GM21526 (cell line): ENCODE data around the gene DXO.
A peak's percentile ranks its signal among the peaks of the same experiment; 100 is the strongest.

Experiments used
- ATAC-seq: cut with Tn5 transposase; IDR thresholded peaks from one replicate; pipeline ENCODE4 v1.9.1; 2021; ENCODE audit warnings: moderate library complexity; ENCODE audit not compliant: unreplicated experiment, low FRiP score

Gene DXO

GRCh38 chr6:31958741-31959739 lies 12.9 kb downstream of the DXO start, which contains the start of the genes NELFE and SKIC2:
Gene NELFE, minus strand, starts transcription at chr6:31958971. Its CDS starts 525 bp downstream, at chr6:31958446.
Gene SKIC2, plus strand, starts transcription at chr6:31959175. Its CDS starts 18 bp downstream, at chr6:31959193.
- peak; percentile 82 for ATAC-seq

GRCh38 chr6:31958412-31958740 lies 13.6 kb downstream of the DXO start:
- ATAC-seq: peak; percentile 14

- ATAC-seq: no peak
These were observed 15.1 kb downstream of the DXO start for GRCh38 chr6:31956796-31957195.

GRCh38 chr6:31954511-31954910 lies 17.4 kb downstream of the DXO start:
- ATAC-seq: no peak

GRCh38 chr6:31952890-31953289 lies 19.0 kb downstream of the DXO start:
- no peak for ATAC-seq

GRCh38 chr6:31952140-31952805 lies 19.7 kb downstream of the DXO start:
- no peak for ATAC-seq

- ATAC-seq: no peak
These were observed 21.9 kb downstream of the DXO start for GRCh38 chr6:31949926-31950548.

GRCh38 chr6:31948753-31949413 lies 23.1 kb downstream of the DXO start:
- no peak for ATAC-seq

- ATAC-seq: no peak
These were observed 23.6 kb downstream of the DXO start for GRCh38 chr6:31948306-31948705.

- ATAC-seq: no peak
These were observed 24.1 kb downstream of the DXO start for GRCh38 chr6:31947864-31948263.

GRCh38 chr6:31947070-31947675 lies 24.8 kb downstream of the DXO start:
- ATAC-seq: no peak

- no peak for ATAC-seq
These were observed 25.5 kb downstream of the DXO start for GRCh38 chr6:31946370-31946885.

- ATAC-seq: no peak
These were observed 26.2 kb downstream of the DXO start, which contains the start of gene CFB for GRCh38 chr6:31945507-31946369. Gene CFB, plus strand, starts transcription at chr6:31946095. Its CDS starts 127 bp downstream, at chr6:31946222.

GRCh38 chr6:31945154-31945506 lies 26.8 kb downstream of the DXO start:
- no peak for ATAC-seq

- ATAC-seq: no peak
These were observed 28.2 kb downstream of the DXO start for GRCh38 chr6:31943742-31944141.

GRCh38 chr6:31940256-31940664 lies 31.7 kb downstream of the DXO start:
- ATAC-seq: no peak

GRCh38 chr6:31935823-31936222 lies 36.1 kb downstream of the DXO start:
- ATAC-seq: no peak

- no peak for ATAC-seq
These were observed 36.9 kb downstream of the DXO start for GRCh38 chr6:31935021-31935420.

GRCh38 chr6:31933537-31933936 lies 38.4 kb downstream of the DXO start:
- no peak for ATAC-seq
